GM19351 (cell line): ENCODE results near the gene TKTL1.

ENCODE experiments used
- ATAC-seq: cut with Tn5 transposase; IDR thresholded peaks from one replicate; pipeline ENCODE4 v1.9.1; 2021; ENCODE audit warnings: mild to moderate bottlenecking, moderate library complexity; ENCODE audit not compliant: unreplicated experiment

TKTL1 gene

DNA sequence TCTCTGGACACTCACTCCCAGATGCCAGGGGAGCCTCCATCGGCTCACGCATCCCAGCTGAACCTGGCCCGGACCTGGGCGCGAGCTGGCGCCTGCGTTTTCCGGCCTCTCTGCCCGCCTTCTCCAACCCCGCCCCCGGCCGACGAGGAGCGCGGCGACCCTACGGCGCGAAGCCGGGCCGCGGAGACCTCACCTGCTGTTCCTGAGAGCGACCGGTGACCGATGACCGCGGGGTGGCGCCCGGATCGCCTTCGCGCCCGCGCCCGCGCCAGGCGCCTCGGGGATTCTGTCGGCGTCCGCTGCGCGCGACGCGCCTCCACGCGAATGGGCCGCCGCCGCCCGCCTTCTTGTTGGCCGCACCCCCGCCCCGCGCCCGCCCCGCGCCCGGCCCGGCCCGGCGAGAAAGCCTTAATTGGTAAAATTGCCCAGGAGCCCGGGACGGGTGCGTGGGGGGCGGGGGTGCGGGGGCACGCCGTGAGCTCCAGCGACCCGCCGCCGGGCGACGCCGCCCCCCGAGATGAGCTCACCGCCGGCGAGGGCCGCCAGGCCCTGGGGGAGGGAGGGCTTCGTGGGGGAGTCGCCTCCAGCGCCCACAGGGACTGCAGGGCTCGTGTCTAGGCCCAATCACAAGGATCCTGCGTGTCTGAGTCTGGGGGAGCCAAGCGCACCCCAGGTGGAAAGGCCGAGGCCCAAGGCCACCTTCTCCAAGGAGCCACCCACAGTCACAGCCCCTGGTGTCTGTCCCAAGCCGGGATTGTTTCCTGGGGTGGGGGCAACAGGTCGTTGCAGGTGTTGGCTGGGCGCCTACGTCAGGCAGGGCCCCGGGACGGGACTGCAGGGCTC, 78.9 kb downstream of the TKTL1 start, which contains the start of gene FLNA:
Gene FLNA, minus strand, starts transcription at position 322 of the 843 bp plus-strand sequence. CDS start 3,389 bp downstream, outside the sequence.
- ATAC-seq = no peak

DNA sequence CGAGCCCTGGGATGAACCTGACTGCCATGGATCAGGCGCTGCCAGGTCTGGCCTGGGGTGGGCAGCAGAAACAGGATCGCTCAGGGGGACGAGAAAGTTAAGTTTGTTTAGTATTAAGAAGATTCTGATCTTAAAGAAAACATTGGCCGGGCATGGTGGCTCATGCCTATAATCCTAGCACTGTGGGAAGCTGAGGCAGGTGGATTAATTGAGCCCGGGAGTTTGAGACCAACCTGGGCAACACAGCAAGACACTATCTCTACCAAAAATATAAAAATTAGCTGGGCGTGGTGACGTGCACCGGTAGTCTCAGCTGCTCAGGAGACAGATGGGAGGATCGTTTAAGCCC, 79.5 kb downstream of the TKTL1 start:
- ATAC-seq = no peak

DNA sequence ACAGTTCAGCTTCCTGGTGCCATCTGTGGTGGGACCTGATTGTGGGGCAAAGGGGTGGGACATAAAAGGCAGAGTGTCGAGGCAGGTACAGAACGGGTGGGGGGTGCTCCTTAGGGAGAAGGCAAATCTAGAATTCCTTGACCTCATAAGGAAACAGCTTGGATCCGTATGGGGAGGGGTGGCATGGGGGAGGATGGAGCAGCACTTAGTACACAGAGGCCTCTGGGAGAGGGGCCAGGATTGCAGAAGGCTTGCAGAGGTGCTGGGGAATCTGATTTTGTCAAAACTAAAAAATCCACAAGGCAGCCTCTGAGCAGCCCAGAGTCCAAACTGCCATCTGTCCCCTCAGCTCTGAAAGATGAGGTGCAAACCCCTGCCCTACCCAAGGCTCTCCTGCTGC, 81.2 kb downstream of the TKTL1 start:
- ATAC-seq = no peak

DNA sequence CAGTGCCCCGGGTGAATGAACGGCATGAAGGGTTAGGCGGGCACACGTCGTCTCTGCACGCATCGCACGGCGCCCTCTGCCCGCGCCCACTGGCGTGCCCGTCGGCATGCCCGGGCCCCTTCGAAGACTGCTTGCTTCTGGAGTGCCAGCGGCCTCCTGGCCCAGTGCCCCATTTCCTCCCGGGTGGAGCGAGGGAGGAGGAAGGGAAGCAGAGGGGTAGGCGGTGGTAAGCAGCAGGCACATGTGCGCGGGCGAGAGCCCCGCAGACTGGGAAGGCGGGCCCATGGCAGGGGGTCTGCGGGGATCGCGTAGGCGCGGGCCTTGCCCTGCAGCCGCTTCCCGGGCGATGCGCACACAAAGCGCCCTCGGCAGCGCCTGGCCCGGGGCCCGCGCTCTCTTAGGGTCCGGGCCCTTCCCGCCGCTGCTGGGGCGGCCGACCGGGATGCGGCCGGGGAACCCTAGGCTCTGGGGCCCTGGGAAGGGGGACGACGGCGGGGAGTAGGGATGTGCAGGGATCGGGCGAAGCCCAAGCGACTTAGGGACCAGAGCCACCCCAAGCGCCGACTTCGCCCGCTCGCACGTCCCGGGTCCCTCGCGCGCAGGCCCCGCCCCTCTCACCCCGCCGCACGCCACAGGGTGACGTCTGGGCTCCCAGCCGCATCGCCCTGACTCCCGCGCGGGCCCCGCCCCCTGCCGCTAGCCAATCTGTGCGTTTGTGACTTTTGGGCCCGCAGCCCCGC, 82.6 kb downstream of the TKTL1 start:
- ATAC-seq = peak; percentile 0

DNA sequence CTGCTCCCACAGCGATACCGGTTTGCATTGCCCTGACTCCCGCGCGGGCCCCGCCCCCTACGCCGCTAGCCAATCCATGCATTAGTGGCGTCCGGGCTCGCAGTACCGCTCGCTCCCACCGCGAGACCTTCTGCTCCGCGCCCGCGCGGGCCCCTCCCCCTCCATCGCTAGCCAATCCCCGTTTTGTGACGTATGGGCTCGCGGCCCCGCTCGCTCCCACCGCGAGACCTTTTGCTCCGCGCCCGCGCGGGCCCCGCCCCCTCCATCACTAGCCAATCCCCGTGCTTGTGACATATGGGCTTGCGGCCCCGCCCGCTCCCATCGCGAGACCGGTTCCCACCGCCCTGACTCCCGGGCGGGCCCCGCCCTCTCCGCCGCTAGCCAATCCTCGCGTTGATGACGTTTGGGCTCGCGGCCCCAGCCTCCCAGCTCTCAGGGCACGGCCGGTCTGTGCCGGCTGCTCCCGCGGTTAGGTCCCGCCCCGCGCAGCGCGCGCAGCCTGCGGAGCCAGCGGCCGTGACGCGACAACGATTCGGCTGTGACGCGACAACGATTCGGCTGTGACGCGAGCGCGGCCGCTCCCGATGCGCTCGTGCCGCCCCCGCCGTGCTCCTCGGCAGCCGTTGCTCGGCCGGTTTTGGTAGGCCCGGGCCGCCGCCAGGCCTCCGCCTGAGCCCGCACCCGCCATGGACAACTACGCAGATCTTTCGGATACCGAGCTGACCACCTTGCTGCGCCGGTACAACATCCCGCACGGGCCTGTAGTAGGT, 83.4 kb downstream of the TKTL1 start, which contains the start of gene EMD:
Gene EMD, plus strand, starts transcription at position 497 of the 770 bp plus-strand sequence. Its CDS starts 190 bp downstream, at position 687.
- peak; percentile 75 for ATAC-seq

DNA sequence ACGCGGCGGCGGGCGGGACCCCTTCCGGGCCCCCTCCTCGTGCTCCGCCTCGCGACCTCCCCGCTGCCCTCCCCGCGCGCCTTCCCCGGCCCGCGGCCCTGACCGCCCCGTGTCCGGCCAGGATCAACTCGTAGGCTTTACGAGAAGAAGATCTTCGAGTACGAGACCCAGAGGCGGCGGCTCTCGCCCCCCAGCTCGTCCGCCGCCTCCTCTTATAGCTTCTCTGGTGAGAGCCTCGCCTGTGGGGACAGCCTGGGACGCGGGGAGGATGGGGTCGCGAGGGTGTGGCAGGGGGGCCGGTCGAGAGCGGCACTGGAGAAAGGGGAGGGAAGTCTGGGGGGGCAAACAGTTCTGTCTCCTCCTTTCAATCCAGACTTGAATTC, 84.0 kb downstream of the TKTL1 start:
- no peak for ATAC-seq
